H1 (cell line): ENCODE data around the gene CANX. TPM values are rescaled to one million over a fixed set of nuclear protein-coding genes. Genes with fewer than 3 reads are reported as not detected.

Experiments used
- TAF1 ChIP-seq: IDR thresholded peaks from 2 replicates; pipeline ENCODE4 v1.6.1; 2011; ENCODE audit warnings: mild to moderate bottlenecking, low read depth, low read length
- polyA plus RNA-seq, 7 experiments: library from polyadenylated mRNA; depleted of rRNA in 3 of 7; stranded (reverse) in 5 of 7; unstranded in 2 of 7; fragments of >200 nt in 5 of 7; fragments of 200-250 nt in 2 of 7; gene quantifications; 1 replicate in 5 of 7; 2 replicates in 1 of 7; 4 replicates in 1 of 7; pipeline versions ENCODE4 v1.2.1 to v1.2.3, GENCODE V29; 2011 to 2013; ENCODE audit warnings: missing spikeins in 2 of 7, mixed read lengths in 2 of 7
- total RNA-seq: library from RNA; stranded (reverse); fragmentation: NEBNext Ultra II Directional; extraction: Animal tissue kit (Norgen Biotek cat#: 25700); gene quantifications from 2 replicates; pipeline ENCODE4 v1.2.1, GENCODE V29; 2021
- TF ChIP-seq, protein P1 (sequence below), 3 experiments: IDR thresholded peaks; 1 replicate in 2 of 3; 2 replicates in 1 of 3; pipeline versions ENCODE4 v1.5.1 to v1.6.1; 2011; ENCODE audit warnings: low read length in 3 of 3, mild to moderate bottlenecking in 3 of 3, inconsistent platforms in 2 of 3, low read depth in 1 of 3, moderate library complexity in 1 of 3; ENCODE audit not compliant: insufficient read depth in 1 of 3; ENCODE audit errors: control extremely low read depth in 1 of 3

The CANX gene
- total and polyA plus RNA-seq, 2 of the 8 experiments (the other 6 are each of a cell fraction or from before 2014, with no cell fraction given), result 136 to 691 TPM

DNA sequence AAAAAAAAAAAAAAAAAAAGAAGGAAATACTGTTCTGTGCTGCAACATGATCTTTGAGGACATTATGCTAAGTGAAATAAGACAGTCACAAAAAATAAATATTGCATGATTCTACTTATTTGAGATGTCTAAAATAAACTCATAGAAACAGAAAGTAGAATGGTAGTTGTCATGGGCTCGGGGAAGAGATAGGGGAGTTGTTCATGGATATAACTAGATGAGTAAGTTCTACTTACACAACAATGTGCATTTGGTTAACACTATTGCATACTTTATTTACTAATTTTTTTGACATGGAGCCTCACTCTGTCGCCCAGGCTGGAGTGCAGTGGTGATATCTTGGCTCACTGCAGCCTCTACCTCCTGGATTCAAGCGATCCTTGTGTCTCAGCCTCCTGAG, 49.0 kb downstream of the CANX start (continued):
- TF ChIP-seq, protein P1, sequence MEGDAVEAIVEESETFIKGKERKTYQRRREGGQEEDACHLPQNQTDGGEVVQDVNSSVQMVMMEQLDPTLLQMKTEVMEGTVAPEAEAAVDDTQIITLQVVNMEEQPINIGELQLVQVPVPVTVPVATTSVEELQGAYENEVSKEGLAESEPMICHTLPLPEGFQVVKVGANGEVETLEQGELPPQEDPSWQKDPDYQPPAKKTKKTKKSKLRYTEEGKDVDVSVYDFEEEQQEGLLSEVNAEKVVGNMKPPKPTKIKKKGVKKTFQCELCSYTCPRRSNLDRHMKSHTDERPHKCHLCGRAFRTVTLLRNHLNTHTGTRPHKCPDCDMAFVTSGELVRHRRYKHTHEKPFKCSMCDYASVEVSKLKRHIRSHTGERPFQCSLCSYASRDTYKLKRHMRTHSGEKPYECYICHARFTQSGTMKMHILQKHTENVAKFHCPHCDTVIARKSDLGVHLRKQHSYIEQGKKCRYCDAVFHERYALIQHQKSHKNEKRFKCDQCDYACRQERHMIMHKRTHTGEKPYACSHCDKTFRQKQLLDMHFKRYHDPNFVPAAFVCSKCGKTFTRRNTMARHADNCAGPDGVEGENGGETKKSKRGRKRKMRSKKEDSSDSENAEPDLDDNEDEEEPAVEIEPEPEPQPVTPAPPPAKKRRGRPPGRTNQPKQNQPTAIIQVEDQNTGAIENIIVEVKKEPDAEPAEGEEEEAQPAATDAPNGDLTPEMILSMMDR (IDR thresholded peaks at IDR 0.05; ENCODE audit: control extremely low read depth in 1 of 3, insufficient read depth in 1 of 3, low read depth in 1 of 3, low read length in 3 of 3), result no peak
- TF ChIP-seq TAF1, result no peak
- TF ChIP-seq, all 59 proteins: peak for 0
